Endothelial cell of umbilical vein (primary cell): ENCODE measurements around the gene PPME1.

Experiments
- CTCF ChIP-seq, 2 donors: IDR thresholded peaks; 1 replicate in 1 of 2; 2 replicates in 1 of 2; pipeline ENCODE4 v1.5.1; 2011; ENCODE audit warnings: low read length in 2 of 2, mild to moderate bottlenecking in 2 of 2, moderate library complexity in 2 of 2, control low read depth in 1 of 2, inconsistent platforms in 1 of 2, low read depth in 1 of 2; ENCODE audit not compliant: insufficient read depth in 1 of 2; ENCODE audit errors: extremely low read depth in 1 of 2
- EZH2 ChIP-seq: IDR thresholded peaks from 2 replicates; pipeline ENCODE4 v1.6.1; 2012; ENCODE audit warnings: borderline replicate concordance, low read depth, mild to moderate bottlenecking, moderate library complexity, low read length, inconsistent platforms; ENCODE audit not compliant: severe bottlenecking
- FOS ChIP-seq: IDR thresholded peaks from 2 replicates; pipeline ENCODE4 v1.6.1; 2011; ENCODE audit warnings: mild to moderate bottlenecking, low read length, moderate library complexity, borderline replicate concordance; ENCODE audit not compliant: insufficient read depth
- GATA2 ChIP-seq: IDR thresholded peaks from 2 replicates; pipeline ENCODE4 v1.7.0; 2011; ENCODE audit warnings: low read depth, mild to moderate bottlenecking, moderate library complexity, mixed read lengths, low read length; ENCODE audit not compliant: insufficient read length, insufficient read depth
- JUN ChIP-seq: IDR thresholded peaks from 2 replicates; pipeline ENCODE4 v1.6.1; 2011; ENCODE audit warnings: borderline replicate concordance, low read depth; ENCODE audit not compliant: insufficient read length, insufficient read depth
- MAX ChIP-seq: IDR thresholded peaks from 2 replicates; pipeline ENCODE4 v1.6.1; 2011; ENCODE audit not compliant: insufficient read depth, insufficient read length
- MYC ChIP-seq: IDR thresholded peaks from one replicate; pipeline ENCODE4 v1.6.1; 2011; ENCODE audit warnings: mild to moderate bottlenecking, low read depth, low read length
- POLR2A ChIP-seq: IDR thresholded peaks from 2 replicates; pipeline ENCODE4 v1.6.1; 2012; ENCODE audit warnings: low read depth, mild to moderate bottlenecking, control low read depth, low read length
- POLR2AphosphoS5 ChIP-seq: IDR thresholded peaks from 2 replicates; pipeline ENCODE4 v1.6.1; 2012; ENCODE audit warnings: low read depth, mild to moderate bottlenecking, control low read depth, low read length, moderate library complexity; ENCODE audit not compliant: insufficient read depth

- no peak for TF ChIP-seq CTCF (IDR thresholded peaks at IDR 0.05; ENCODE audit: extremely low read depth in 1 of 2, insufficient read depth in 1 of 2, low read depth in 1 of 2, low read length in 2 of 2)
- no peak for TF ChIP-seq POLR2AphosphoS5
- no peak for TF ChIP-seq EZH2
- TF ChIP-seq POLR2A, result no peak
- no peak for TF ChIP-seq JUN
- no peak for TF ChIP-seq MAX
- TF ChIP-seq MYC, result no peak
- TF ChIP-seq GATA2, result no peak
- TF ChIP-seq FOS, result no peak
These were observed 109.4 kb downstream of the PPME1 start for GRCh38 chr11:74280494-74280893.
